Naive thymus-derived CD4-positive, alpha-beta T cell (primary cell): ENCODE measurements around the gene C1QTNF7. TPM values are rescaled to one million over a fixed set of nuclear protein-coding genes. Genes with fewer than 3 reads are reported as not detected.

Experiments used
- ATAC-seq: fragments of 150-1000 bp; cut with Tn5 transposase; 2 replicates; pipeline ENCODE4 v1.10.0; 2021; ENCODE audit warnings: mild to moderate bottlenecking, moderate library complexity
- CTCF ChIA-PET: fragments of 350-600 bp; sonication (Branson Sonifier 250); formaldehyde crosslinking; loops from one replicate; lab custom pipeline; 2021; ENCODE audit warnings: antibody characterized with exemption; lab: Charles Lee
- POLR2A ChIA-PET: fragments of 350-600 bp; sonication (Branson Sonifier 250); formaldehyde crosslinking; loops from one replicate; lab custom pipeline; 2021; ENCODE audit warnings: antibody characterized with exemption, inconsistent platforms; lab: Charles Lee
- DNase-seq, 9 donors: peaks; one replicate each; pipeline versions ENCODE4 v3.0.0 to v3.0.0-alpha.2; 2020 to 2022; ENCODE audit warnings: mixed read lengths in 1 of 9
- H3K27ac ChIP-seq: one replicate; pipeline ENCODE4 v1.7.0; 2013; ENCODE audit warnings: mild to moderate bottlenecking, low read depth, low read length, moderate library complexity
- H3K27me3 ChIP-seq, 2 donors: one replicate each; pipeline ENCODE4 v1.7.0; 2013; ENCODE audit warnings: low read length in 2 of 2, mild to moderate bottlenecking in 2 of 2, moderate library complexity in 2 of 2; ENCODE audit not compliant: control insufficient read depth in 2 of 2, insufficient read depth in 2 of 2
- H3K36me3 ChIP-seq, 3 experiments: 1 replicate in 2 of 3; 2 replicates in 1 of 3; pipeline ENCODE4 v1.7.0; 2013; ENCODE audit warnings: low read length in 3 of 3, mild to moderate bottlenecking in 3 of 3, moderate library complexity in 1 of 3; ENCODE audit not compliant: insufficient read depth in 3 of 3, control insufficient read depth in 2 of 3
- H3K4me1 ChIP-seq, 2 donors: one replicate each; pipeline ENCODE4 v1.7.0; 2013; ENCODE audit warnings: low read length in 2 of 2, mild to moderate bottlenecking in 2 of 2, moderate library complexity in 1 of 2; ENCODE audit not compliant: control insufficient read depth in 2 of 2, insufficient read depth in 2 of 2
- H3K4me3 ChIP-seq: 2 replicates; pipeline ENCODE4 v1.7.0; 2013; ENCODE audit warnings: mild to moderate bottlenecking, low read length
- H3K9me3 ChIP-seq, 3 experiments: 1 replicate in 2 of 3; 2 replicates in 1 of 3; pipeline ENCODE4 v1.7.0; 2013; ENCODE audit warnings: low read length in 3 of 3; ENCODE audit not compliant: control insufficient read depth in 2 of 3
- H3K27ac Mint-ChIP-seq, 9 donors: one replicate each; pipeline ENCODE4 v1.8.0; 2020 to 2022; ENCODE audit warnings: mixed read lengths in 9 of 9, mild to moderate bottlenecking in 8 of 9, moderate library complexity in 5 of 9, inconsistent platforms in 2 of 9
- H3K27me3 Mint-ChIP-seq, 5 donors: one replicate each; pipeline ENCODE4 v1.8.0; 2021 to 2022; ENCODE audit warnings: mixed read lengths in 5 of 5, mild to moderate bottlenecking in 1 of 5
- H3K36me3 Mint-ChIP-seq, 5 donors: one replicate each; pipeline ENCODE4 v1.8.0; 2020 to 2022; ENCODE audit warnings: mixed read lengths in 5 of 5, mild to moderate bottlenecking in 3 of 5, inconsistent platforms in 1 of 5
- H3K4me1 Mint-ChIP-seq, 7 donors: one replicate each; pipeline ENCODE4 v1.8.0; 2020 to 2022; ENCODE audit warnings: mixed read lengths in 7 of 7, mild to moderate bottlenecking in 3 of 7, inconsistent platforms in 1 of 7
- H3K4me3 Mint-ChIP-seq, 10 donors: one replicate each; pipeline ENCODE4 v1.8.0; 2020 to 2022; ENCODE audit warnings: mild to moderate bottlenecking in 10 of 10, mixed read lengths in 10 of 10, moderate library complexity in 6 of 10, inconsistent platforms in 2 of 10
- H3K9me3 Mint-ChIP-seq, 11 donors: one replicate each; pipeline ENCODE4 v1.8.0; 2020 to 2022; ENCODE audit warnings: mixed read lengths in 11 of 11, mild to moderate bottlenecking in 4 of 11, inconsistent platforms in 1 of 11, moderate library complexity in 1 of 11
- intact Hi-C, 2 donors: fragments of 100-400 bp; cut with micrococcal nuclease; formaldehyde crosslinking; loops; one replicate each; pipeline ENCODE4 v1.15.1; 2023
- polyA plus RNA-seq, 2 donors: library from polyadenylated mRNA; unstranded; fragments of 300-500 nt; fragmentation: Illumina TruSeq; gene quantifications; one replicate each; pipeline ENCODE4 v1.2.3, GENCODE V29; 2021
- total RNA-seq, 6 experiments: library from RNA in 5 of 6; stranded (reverse) in 5 of 6; gene quantifications; 1 replicate in 5 of 6; 2 replicates in 1 of 6; pipeline ENCODE4 v1.2.3 and lab custom pipeline; 2021 to 2026

The C1QTNF7 gene
- total and polyA plus RNA-seq, 7 experiments from 2014 or later = 0.27 TPM; not detected in 6

- peak overlapping the region; percentile 41 for H3K4me3 ChIP-seq
- peak overlapping the region in 8 of 9 donors; percentile 73 to 93 (median 85) for H3K27ac Mint-ChIP-seq
- ATAC-seq (peak; percentile 71), DNase-seq (peak in 6 of 9 donors; percentile 30 to 56 (median 42))
- peak overlapping the region; percentile 41 for H3K27ac ChIP-seq
- ChIA-PET CTCF (interaction anchor here (0.5 to 1.0 kb wide), 2 partner anchors 45 to 47 kb away, joined by 3 to 6 read pairs; no protein-coding TSS in a partner anchor), POLR2A (interaction anchor here (1.0 kb wide), 1 partner anchor 9 kb away, joined by 6 read pairs; no protein-coding TSS in a partner anchor)
- H3K9me3 Mint-ChIP-seq = peaks cover 0 to 5% (median 0%) of the 10 kb centered on the region in 11 donors
- peaks cover 25 to 68% (median 63%) of the 10 kb centered on the region in 7 donors for H3K4me1 Mint-ChIP-seq
- H3K4me1 ChIP-seq = peaks cover 12 to 46% of the 10 kb centered on the region in 2 donors
- H3K27me3 Mint-ChIP-seq = peaks cover 0 to 3% (median 0%) of the 10 kb centered on the region in 5 donors
- H3K36me3 Mint-ChIP-seq = peaks cover 0 to 4% (median 0%) of the 10 kb centered on the region in 5 donors
- no peaks in the 10 kb centered on the region for H3K9me3 ChIP-seq
- H3K27me3 ChIP-seq = no peaks in the 10 kb centered on the region
- intact Hi-C loops = loop anchor here in 1 of 2 donors (1.0 to 5.0 kb wide), 5 partner anchors 9 to 408 kb away; partner anchors contain the start of gene CPEB2
- H3K4me3 Mint-ChIP-seq = peak overlapping the region; percentile 43 to 82 (median 70)
- H3K36me3 ChIP-seq = no peaks in the 10 kb centered on the region
Observed at GRCh38 chr4:15410750-15411149, 17.1 kb upstream of the C1QTNF7 start.

GRCh38 chr4:15412461-15412860, 15.4 kb upstream of the C1QTNF7 start:
- Histone ChIP-seq H3K9me3 (no peaks in the 10 kb centered on the region), H3K4me3 (no peak overlapping the region), H3K27ac (no peak overlapping the region), H3K4me1 (peaks cover 12 to 46% of the 10 kb centered on the region in 2 donors), H3K36me3 (no peaks in the 10 kb centered on the region), H3K27me3 (no peaks in the 10 kb centered on the region)
- Mint-ChIP-seq H3K27ac (peak overlapping the region in 8 of 9 donors; percentile 28 to 92 (median 72)), H3K4me1 (peaks cover 25 to 64% (median 59%) of the 10 kb centered on the region in 7 donors), H3K9me3 (peaks cover 0 to 5% (median 0%) of the 10 kb centered on the region in 11 donors), H3K27me3 (no peaks in the 10 kb centered on the region), H3K4me3 (peak overlapping the region in 8 of 10 donors; percentile 1 to 72 (median 28)), H3K36me3 (peaks cover 0 to 7% (median under 1%) of the 10 kb centered on the region in 5 donors)
- DNase-seq = no peak
- ATAC-seq = no peak
- ChIA-PET POLR2A (no interaction called here), CTCF (interaction anchor here (0.6 to 1.2 kb wide), 2 partner anchors 16 to 239 kb away, joined by 3 to 4 read pairs; no protein-coding TSS in a partner anchor)
- intact Hi-C loops = loop anchor here in 1 of 2 donors (5.0 kb wide), 2 partner anchors 35 to 45 kb away; no protein-coding TSS in a partner anchor

- ChIA-PET CTCF (no interaction called here), POLR2A (no interaction called here)
- Mint-ChIP-seq H3K27me3 (no peaks in the 10 kb centered on the region), H3K4me1 (peaks cover 25 to 64% (median 59%) of the 10 kb centered on the region in 7 donors), H3K27ac (peak overlapping the region in 8 of 9 donors; percentile 28 to 92 (median 79)), H3K4me3 (peak overlapping the region in 9 of 10 donors; percentile 8 to 72 (median 53)), H3K36me3 (peaks cover 0 to 8% (median 2%) of the 10 kb centered on the region in 5 donors), H3K9me3 (peaks cover 0 to 8% (median 0%) of the 10 kb centered on the region in 11 donors)
- Histone ChIP-seq H3K4me3 (no peak overlapping the region), H3K9me3 (no peaks in the 10 kb centered on the region), H3K4me1 (peaks cover 12 to 46% of the 10 kb centered on the region in 2 donors), H3K36me3 (no peaks in the 10 kb centered on the region), H3K27me3 (no peaks in the 10 kb centered on the region), H3K27ac (no peak overlapping the region)
- DNase-seq = peak in 4 of 9 donors; percentile 12 to 38 (median 17)
- intact Hi-C loops = loop anchor here in 1 of 2 donors (5.0 kb wide), 2 partner anchors 36 to 44 kb away; no protein-coding TSS in a partner anchor
- peak; percentile 37 for ATAC-seq
Observed at GRCh38 chr4:15413010-15413622, 14.7 kb upstream of the C1QTNF7 start.

- Mint-ChIP-seq H3K27me3 (no peaks in the 10 kb centered on the region), H3K4me1 (peaks cover 25 to 64% (median 59%) of the 10 kb centered on the region in 7 donors), H3K9me3 (peaks cover 0 to 11% (median 0%) of the 10 kb centered on the region in 11 donors), H3K36me3 (peaks cover 0 to 13% (median 7%) of the 10 kb centered on the region in 5 donors), H3K4me3 (peak overlapping the region in 5 of 10 donors; percentile 8 to 72 (median 53)), H3K27ac (peak overlapping the region in 8 of 9 donors; percentile 28 to 92 (median 79))
- no peak overlapping the region for H3K4me3 ChIP-seq
- DNase-seq (no peak), ATAC-seq (peak; percentile 31)
- ChIA-PET POLR2A (no interaction called here), CTCF (no interaction called here)
- intact Hi-C loops = loop anchor here in 1 of 2 donors (2.0 to 5.0 kb wide), 3 partner anchors 13 to 44 kb away; no protein-coding TSS in a partner anchor
- no peaks in the 10 kb centered on the region for H3K27me3 ChIP-seq
- H3K27ac ChIP-seq = no peak overlapping the region
- peaks cover 12 to 46% of the 10 kb centered on the region in 2 donors for H3K4me1 ChIP-seq
- no peaks in the 10 kb centered on the region for H3K9me3 ChIP-seq
- no peaks in the 10 kb centered on the region for H3K36me3 ChIP-seq
Observed at GRCh38 chr4:15413623-15414019, 14.2 kb upstream of the C1QTNF7 start.

- intact Hi-C loops = loop anchor here in 1 of 2 donors (2.0 to 5.0 kb wide), 3 partner anchors 14 to 43 kb away; no protein-coding TSS in a partner anchor
- ChIA-PET POLR2A (interaction anchor here (1.2 kb wide), 1 partner anchor 13 kb away, joined by 5 read pairs; no protein-coding TSS in a partner anchor), CTCF (no interaction called here)
- Mint-ChIP-seq H3K4me3 (peak overlapping the region in 5 of 10 donors; percentile 18 to 72 (median 52)), H3K36me3 (peaks cover 0 to 15% (median 7%) of the 10 kb centered on the region in 5 donors), H3K27ac (peak overlapping the region in 8 of 9 donors; percentile 23 to 92 (median 58)), H3K9me3 (peaks cover 0 to 11% (median 0%) of the 10 kb centered on the region in 11 donors), H3K4me1 (peaks cover 25 to 59% (median 55%) of the 10 kb centered on the region in 7 donors), H3K27me3 (no peaks in the 10 kb centered on the region)
- no peak for ATAC-seq
- peaks cover 12 to 45% of the 10 kb centered on the region in 2 donors for H3K4me1 ChIP-seq
- H3K9me3 ChIP-seq = no peaks in the 10 kb centered on the region
- no peaks in the 10 kb centered on the region for H3K27me3 ChIP-seq
- no peak overlapping the region for H3K4me3 ChIP-seq
- no peak overlapping the region for H3K27ac ChIP-seq
- no peak for DNase-seq
- H3K36me3 ChIP-seq = no peaks in the 10 kb centered on the region
Observed at GRCh38 chr4:15414551-15415091, 13.2 kb upstream of the C1QTNF7 start.
